K562 (cell line): ENCODE measurements around the gene UNC79. TPM values are rescaled to one million over a fixed set of nuclear protein-coding genes. Genes with fewer than 3 reads are reported as not detected.

Source experiments
- ATAC-seq: fragments of 200-7000 bp; cut with Tn5 transposase; 3 replicates; pipeline ENCODE4 v1.9.1; 2020; ENCODE audit warnings: moderate library complexity
- BruUV-seq: library from RNA; stranded (reverse); fragments of 400-500 nt; replicated peaks from 2 replicates; lab custom pipeline; 2021; lab: Mats Ljungman, UMichigan
- CTCF ChIA-PET: fragments of 300-600 bp; formaldehyde crosslinking; extraction: SDS; loops from one replicate; lab custom pipeline; 2021; ENCODE audit warnings: low intra/inter-chr PET ratio; lab: Yijun Ruan, JAX
- POLR2A ChIA-PET: fragments of 300-600, 350-650 bp; sonication (Branson Sonifier 250); formaldehyde crosslinking; extraction: SDS; loops from one replicate; lab custom pipeline; 2021; ENCODE audit warnings: antibody characterized with exemption, inconsistent platforms; lab: Yijun Ruan, JAX
- DNase-seq, 4 experiments: peaks; one replicate each; pipeline versions ENCODE4 v3.0.0 to v3.0.0-alpha.2; 2011 to 2018; ENCODE audit warnings: low spot score in 3 of 4, mixed read lengths in 3 of 4; ENCODE audit errors: extremely low read depth in 1 of 4
- FAIRE-seq: peaks from 2 replicates; lab custom pipeline; 2011; peaks lifted over from hg19 to GRCh38; lab: Jason Lieb, UNC
- H2AFZ ChIP-seq: 2 replicates; pipeline ENCODE4 v1.6.0; 2011; ENCODE audit warnings: low read depth, low read length, control low read depth, inconsistent platforms
- H3K27ac ChIP-seq: fragments of 200-600 bp; 3 replicates; pipeline ENCODE4 v1.8.0; 2011; ENCODE audit warnings: low read depth, mild to moderate bottlenecking, control low read depth, inconsistent platforms, low read length, moderate library complexity, mixed read lengths; ENCODE audit errors: extremely low read depth
- H3K27me3 ChIP-seq, 2 experiments: fragments of 300-600 bp in 1 of 2; 2 replicates in 1 of 2; 3 replicates in 1 of 2; pipeline versions ENCODE4 v1.6.0 to v1.8.0; 2011; ENCODE audit warnings: inconsistent platforms in 2 of 2, low read length in 2 of 2, mild to moderate bottlenecking in 1 of 2, mixed read lengths in 1 of 2, moderate library complexity in 1 of 2; ENCODE audit not compliant: control insufficient read depth in 2 of 2, insufficient read depth in 2 of 2
- H3K36me3 ChIP-seq: fragments of 300-600 bp; 3 replicates; pipeline ENCODE4 v1.8.0; 2011; ENCODE audit warnings: mild to moderate bottlenecking, low read length, inconsistent platforms; ENCODE audit not compliant: control insufficient read depth, insufficient read depth
- H3K4me1 ChIP-seq, 2 experiments: fragments of 200-600 bp in 1 of 2; replicated peaks in 1 of 2; 2 replicates in 1 of 2; 3 replicates in 1 of 2; pipeline versions ENCODE4 v1.5.1 to v1.8.0; 2011; ENCODE audit warnings: inconsistent platforms in 2 of 2, low read length in 2 of 2, mild to moderate bottlenecking in 1 of 2, mixed read lengths in 1 of 2, moderate library complexity in 1 of 2; ENCODE audit not compliant: control insufficient read depth in 2 of 2, insufficient read depth in 2 of 2
- H3K4me2 ChIP-seq: 2 replicates; pipeline ENCODE4 v1.6.1; 2011; ENCODE audit warnings: low read length, control low read depth, inconsistent platforms, mixed read lengths; ENCODE audit not compliant: insufficient read depth
- H3K4me3 ChIP-seq: fragments of 200-600 bp; sonication (generic), shearing (Covaris generic); 2 replicates; pipeline ENCODE4 v1.5.1; 2016; ENCODE audit warnings: control low read depth, inconsistent platforms
- H3K79me2 ChIP-seq: fragments of 200-600 bp; 3 replicates; pipeline ENCODE4 v1.8.0; 2011; ENCODE audit warnings: low read length, inconsistent platforms; ENCODE audit not compliant: control insufficient read depth, insufficient read depth
- H3K9ac ChIP-seq, 2 experiments: 2 replicates each; pipeline versions ENCODE4 v1.6.0 to v1.6.1; 2011; ENCODE audit warnings: low read depth in 2 of 2, low read length in 2 of 2, control low read depth in 1 of 2, inconsistent platforms in 1 of 2, mild to moderate bottlenecking in 1 of 2, mixed read lengths in 1 of 2; ENCODE audit not compliant: insufficient read depth in 1 of 2
- H3K9me1 ChIP-seq: one replicate; pipeline ENCODE4 v1.6.0; 2011; ENCODE audit warnings: inconsistent platforms, mild to moderate bottlenecking, low read length, moderate library complexity; ENCODE audit not compliant: control insufficient read depth, insufficient read depth
- H3K9me3 ChIP-seq: replicated peaks from 2 replicates; pipeline ENCODE4 v1.5.1; 2011; ENCODE audit warnings: low read depth, low read length, inconsistent platforms; ENCODE audit not compliant: control insufficient read depth, insufficient read depth
- H4K20me1 ChIP-seq: replicated peaks from 2 replicates; pipeline ENCODE4 v1.6.1; 2011; ENCODE audit warnings: low read length, inconsistent platforms, mixed read lengths; ENCODE audit not compliant: control insufficient read depth, insufficient read depth
- ZNF12 ChIP-seq: sonication (generic); formaldehyde crosslinking; IDR thresholded peaks from 2 replicates; pipeline ENCODE4 v1.4.0; 2020; ENCODE audit warnings: mild to moderate bottlenecking, missing genetic modification reagents
- ZNF232 ChIP-seq: sonication (generic); formaldehyde crosslinking; IDR thresholded peaks from 2 replicates; pipeline ENCODE4 v1.8.0; 2022; ENCODE audit warnings: mild to moderate bottlenecking, missing genetic modification reagents
- ZNF263 ChIP-seq: sonication (generic); formaldehyde crosslinking; IDR thresholded peaks from 2 replicates; pipeline ENCODE4 v1.8.0; 2022; ENCODE audit warnings: mild to moderate bottlenecking, missing genetic modification reagents, borderline replicate concordance
- ZNF324 ChIP-seq: fragments of 250-450 bp; sonication (Bioruptor Pico); IDR thresholded peaks from 2 replicates; pipeline ENCODE4 v1.4.0; 2020; ENCODE audit warnings: mild to moderate bottlenecking
- WGBS: fragments of 100-300 bp; shearing (Covaris generic); methylation state at CpG from one replicate; pipeline ENCODE4 v1.1.6; 2016; ENCODE audit warnings: low coverage, mixed read lengths; ENCODE audit not compliant: insufficient coverage; ENCODE audit errors: missing lambda C conversion rate; 5-methylcytosine and 5-hydroxymethylcytosine counted together
- in situ Hi-C: fragments of 300-500 bp; cut with MboI; formaldehyde crosslinking; loops from 4 replicates; pipeline ENCODE4 v1.15.0; 2018; ENCODE audit warnings: inconsistent platforms, mixed read lengths
- intact Hi-C: fragments of 100-400 bp; cut with micrococcal nuclease; formaldehyde crosslinking; loops from 2 replicates; pipeline ENCODE4 v1.14.2; 2022
- polyA plus RNA-seq, 8 experiments: library from polyadenylated mRNA; depleted of rRNA in 4 of 8; stranded (reverse) in 5 of 8; unstranded in 3 of 8; fragments of >200 nt; fragmentation: Nextera tagmentation in 2 of 8; fragmentation: Illumina TruSeq in 1 of 8; extraction: Ambion mirVana in 2 of 8; extraction: Trizol in 1 of 8; gene quantifications; 2 replicates each; pipeline versions ENCODE4 v1.2.1 to v1.2.3, GENCODE V29; 2011 to 2014; ENCODE audit warnings: inconsistent platforms in 1 of 8, missing spikeins in 1 of 8
- total RNA-seq, 7 experiments: library from RNA; depleted of rRNA in 6 of 7; stranded (reverse); fragments of >200 nt in 6 of 7; fragmentation: Illumina TruSeq in 2 of 7; extraction: Trizol in 2 of 7; gene quantifications; 2 replicates each; pipeline versions ENCODE4 v1.2.1 to v1.2.3, GENCODE V29; 2011 to 2021; ENCODE audit warnings: low replicate concordance in 1 of 7
- TF ChIP-seq, protein P1 (sequence below): sonication (generic); formaldehyde crosslinking; IDR thresholded peaks from 2 replicates; pipeline ENCODE4 v1.8.0; 2023; ENCODE audit warnings: mild to moderate bottlenecking, missing genetic modification reagents

Gene UNC79
- total and polyA plus RNA-seq, 9 of the 15 experiments (the other 6 are each of a cell fraction or from before 2014, with no cell fraction given): under 0.01 to 0.04 (median 0.01) TPM; not detected in 6

DNA sequence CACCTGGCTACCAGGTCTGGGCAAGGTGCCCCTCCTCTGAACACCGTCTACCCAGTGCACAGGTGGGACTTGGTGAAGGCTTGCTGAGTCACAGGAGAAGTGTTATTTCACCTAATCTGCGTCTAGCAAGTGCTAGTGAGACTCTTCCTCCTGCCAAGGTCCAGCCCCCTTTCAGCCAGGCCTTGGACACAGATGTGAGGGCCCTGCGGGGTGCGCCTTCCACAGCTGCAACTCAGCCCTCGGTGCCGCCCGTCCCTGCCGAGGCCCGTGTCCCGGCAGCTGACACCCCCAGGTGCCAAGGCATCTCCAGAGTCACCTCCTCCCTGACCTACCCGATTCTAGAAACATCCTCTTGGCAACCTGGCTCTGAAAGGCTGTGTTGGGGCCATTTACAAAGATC lies 302.5 kb downstream of the UNC79 start (continued):
- TF ChIP-seq, protein P1, sequence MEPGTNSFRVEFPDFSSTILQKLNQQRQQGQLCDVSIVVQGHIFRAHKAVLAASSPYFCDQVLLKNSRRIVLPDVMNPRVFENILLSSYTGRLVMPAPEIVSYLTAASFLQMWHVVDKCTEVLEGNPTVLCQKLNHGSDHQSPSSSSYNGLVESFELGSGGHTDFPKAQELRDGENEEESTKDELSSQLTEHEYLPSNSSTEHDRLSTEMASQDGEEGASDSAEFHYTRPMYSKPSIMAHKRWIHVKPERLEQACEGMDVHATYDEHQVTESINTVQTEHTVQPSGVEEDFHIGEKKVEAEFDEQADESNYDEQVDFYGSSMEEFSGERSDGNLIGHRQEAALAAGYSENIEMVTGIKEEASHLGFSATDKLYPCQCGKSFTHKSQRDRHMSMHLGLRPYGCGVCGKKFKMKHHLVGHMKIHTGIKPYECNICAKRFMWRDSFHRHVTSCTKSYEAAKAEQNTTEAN (CRISPR knock-in tag): no peak

- H3K9me1 ChIP-seq: no peaks in the 10 kb centered on the region
- in situ Hi-C loops (no loop called here), intact Hi-C loops (no loop called here)
- H3K36me3 ChIP-seq: no peaks in the 10 kb centered on the region
- WGBS: 0% methylated on average over 4 of the region's 6 CpGs
- DNase-seq (peak in 2 of 4 experiments; percentile 10 to 15), FAIRE-seq (no peak), ATAC-seq (no peak)
- H3K79me2 ChIP-seq: no peaks in the 10 kb centered on the region
- H3K9ac ChIP-seq: no peak overlapping the region
- TF ChIP-seq ZNF12 (CRISPR knock-in tag): no peak
- TF ChIP-seq ZNF263: peak; percentile 42; the same call in 1 of the 2 replicates
- TF ChIP-seq ZNF232 (CRISPR knock-in tag): no peak
- TF ChIP-seq ZNF324 (CRISPR knock-in tag): no peak
- no peak overlapping the region for H3K27ac ChIP-seq
- H3K27me3 ChIP-seq: peaks cover 0 to 5% of the 10 kb centered on the region in 2 experiments; a peak in 1 of 5 replicates
- no peaks in the 10 kb centered on the region; a peak in 2 of 5 replicates for H3K4me1 ChIP-seq
- no TSS peak for BruUV-seq
- H3K9me3 ChIP-seq: no peaks in the 10 kb centered on the region
- POLR2A ChIA-PET: no interaction called here
- H2AFZ ChIP-seq: no peak overlapping the region
- H3K4me2 ChIP-seq: no peak overlapping the region
- CTCF ChIA-PET: no interaction called here
- no peaks in the 10 kb centered on the region for H4K20me1 ChIP-seq
- H3K4me3 ChIP-seq: no peak overlapping the region
These were observed 302.9 kb downstream of the UNC79 start for GRCh38 chr14:93733631-93734030.
